ENCODE results near the gene EMC6. TPM values are rescaled to one million over a fixed set of nuclear protein-coding genes. Genes with fewer than 3 reads are reported as not detected.

Gene EMC6
- total and polyA plus RNA-seq, 8 donors = 15.9 to 37.6 (median 23.0) TPM

- Histone ChIP-seq H3K27ac (no peak overlapping the region), H3K9me3 (no peaks in the 10 kb centered on the region), H3K4me3 (no peak overlapping the region), H3K36me3 (no peaks in the 10 kb centered on the region), H3K4me1 (peaks cover 4 to 18% of the 10 kb centered on the region in 2 donors), H3K27me3 (peaks cover 30 to 92% of the 10 kb centered on the region in 2 donors)
- DNase-seq = no peak
- no peak for ATAC-seq
- intact Hi-C loops (cut with DNase I) = no loop called here
- no peak for TF ChIP-seq CTCF (IDR thresholded peaks at IDR 0.05)
Observed at GRCh38 chr17:3692346-3692745, 23.7 kb downstream of the EMC6 start.

- peaks cover 30 to 93% of the 10 kb centered on the region in 2 donors for H3K27me3 ChIP-seq
- intact Hi-C loops (cut with DNase I) = no loop called here
- H3K36me3 ChIP-seq = no peaks in the 10 kb centered on the region
- no peak for TF ChIP-seq CTCF (IDR thresholded peaks at IDR 0.05)
- H3K4me3 ChIP-seq = no peak overlapping the region
- H3K27ac ChIP-seq = no peak overlapping the region
- H3K4me1 ChIP-seq = peaks cover 4 to 18% of the 10 kb centered on the region in 2 donors
- peaks cover 0 to 1% of the 10 kb centered on the region in 2 donors for H3K9me3 ChIP-seq
- ATAC-seq (no peak), DNase-seq (no peak)
Observed at GRCh38 chr17:3693141-3693540, 24.5 kb downstream of the EMC6 start.

GRCh38 chr17:3693829-3694231 is 25.2 kb downstream of the EMC6 start:
- Histone ChIP-seq H3K4me3 (no peak overlapping the region), H3K4me1 (peaks cover 4 to 18% of the 10 kb centered on the region in 2 donors), H3K27ac (no peak overlapping the region), H3K36me3 (no peaks in the 10 kb centered on the region), H3K27me3 (peaks cover 30 to 89% of the 10 kb centered on the region in 2 donors), H3K9me3 (peaks cover 0 to 1% of the 10 kb centered on the region in 2 donors)
- no peak for DNase-seq
- intact Hi-C loops (cut with DNase I) = no loop called here
- no peak for ATAC-seq
- TF ChIP-seq CTCF (IDR thresholded peaks at IDR 0.05) = no peak

- DNase-seq = no peak
- H3K4me3 ChIP-seq = peak overlapping the region; percentile 35 to 51
- H3K27ac ChIP-seq = no peak overlapping the region
- ATAC-seq = peak; percentile 25
- peaks cover 0 to 1% of the 10 kb centered on the region in 2 donors for H3K9me3 ChIP-seq
- peaks cover 30 to 78% of the 10 kb centered on the region in 2 donors for H3K27me3 ChIP-seq
- peaks cover 4 to 18% of the 10 kb centered on the region in 2 donors for H3K4me1 ChIP-seq
- no peak for TF ChIP-seq CTCF (IDR thresholded peaks at IDR 0.05)
- intact Hi-C loops (cut with DNase I) = no loop called here
- H3K36me3 ChIP-seq = no peaks in the 10 kb centered on the region
Observed at GRCh38 chr17:3695129-3695722, 26.6 kb downstream of the EMC6 start.

GRCh38 chr17:3695723-3696411 is 27.3 kb downstream of the EMC6 start, which contains the start of gene P2RX5:
P2RX5 (minus strand) TSS chr17:3696155; CDS start chr17:3696005, 150 bp downstream.
- no peak within 1 kb of the TSS for H3K27ac ChIP-seq
- intact Hi-C loops (cut with DNase I) = no loop called here
- peak within 1 kb of the TSS; percentile 35 to 51 for H3K4me3 ChIP-seq
- peaks cover 0 to 1% of the 10 kb centered on the region in 2 donors for H3K9me3 ChIP-seq
- H3K27me3 ChIP-seq = peaks cover 30 to 71% of the 10 kb centered on the region in 2 donors
- peaks cover 4 to 18% of the 10 kb centered on the region in 2 donors for H3K4me1 ChIP-seq
- TF ChIP-seq CTCF (IDR thresholded peaks at IDR 0.05) = no peak
- ATAC-seq = peak; percentile 68
- DNase-seq = peak in 2 of 4 donors; percentile 15 to 88
- H3K36me3 ChIP-seq = no peaks in the 10 kb centered on the region

Data from left lung (tissue), 10 donors.